D721Med (cell line): ENCODE measurements around the gene OR2H1.
"Not testable (repeated sequence)": the region's sequence is repeated elsewhere in the genome, so short reads cannot be mapped to it uniquely, and the experiment has no call there.

Source experiments
- DNase-seq: peaks from one replicate; pipeline ENCODE4 v3.0.0; 2011; ENCODE audit warnings: low spot score; ENCODE audit not compliant: insufficient read length
- FAIRE-seq: peaks from 2 replicates; lab custom pipeline; 2011; peaks lifted over from hg19 to GRCh38; lab: Jason Lieb, UNC
- CTCF ChIP-seq: IDR thresholded peaks from 2 replicates; pipeline ENCODE4 v1.5.1; 2012; ENCODE audit warnings: mild to moderate bottlenecking, control low read depth; ENCODE audit not compliant: insufficient read depth; ENCODE audit errors: missing control alignments

OR2H1 gene

GRCh38 chr6:29439006-29439405 is 17.9 kb upstream of the OR2H1 start, which contains the start of gene OR10C1:
OR10C1 (plus strand) TSS chr6:29439306; CDS start chr6:29440016, 710 bp downstream.
- FAIRE-seq (no peak), DNase-seq (no peak)
- no peak for TF ChIP-seq CTCF

DNA sequence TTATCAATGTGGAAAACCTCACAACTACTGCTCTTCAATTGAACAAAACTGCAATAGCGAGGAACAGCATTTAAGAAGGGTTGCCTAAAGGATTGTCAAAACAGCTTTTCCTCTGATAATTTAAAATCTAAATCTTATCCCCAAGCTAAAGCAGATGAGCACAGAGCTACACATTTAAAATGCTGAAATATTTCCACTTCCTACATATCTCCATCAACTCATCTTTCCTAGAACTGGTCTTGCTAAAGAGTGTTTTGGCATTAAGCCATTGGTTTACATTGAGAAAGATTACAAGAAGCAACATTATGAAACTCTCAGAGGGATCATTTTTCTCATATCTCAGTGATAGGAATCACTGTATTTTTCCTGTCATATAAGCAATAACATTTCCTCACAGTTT is 14.2 kb upstream of the OR2H1 start:
- DNase-seq = no peak
- no peak for FAIRE-seq
- TF ChIP-seq CTCF = no peak

DNA sequence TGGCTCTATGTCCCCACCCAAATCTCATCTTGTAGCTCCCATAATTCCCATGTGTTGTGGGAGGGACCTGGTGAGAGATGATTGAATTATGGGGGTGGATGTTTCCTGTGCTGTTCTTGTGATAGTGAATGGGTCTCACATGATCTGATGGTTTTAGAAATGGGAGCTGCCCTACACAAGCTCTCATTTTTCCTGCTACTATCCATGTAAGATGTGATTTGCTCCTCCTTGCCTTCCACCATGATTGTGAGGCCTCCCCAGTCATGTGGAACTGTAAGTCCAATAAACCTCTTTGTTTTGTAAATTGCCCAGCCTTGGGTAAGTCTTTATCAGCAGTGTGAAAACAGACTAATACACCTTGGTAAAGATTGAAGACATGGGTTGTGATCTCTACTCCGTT is 12.9 kb upstream of the OR2H1 start:
- not testable (repeated sequence) for DNase-seq, FAIRE-seq

DNA sequence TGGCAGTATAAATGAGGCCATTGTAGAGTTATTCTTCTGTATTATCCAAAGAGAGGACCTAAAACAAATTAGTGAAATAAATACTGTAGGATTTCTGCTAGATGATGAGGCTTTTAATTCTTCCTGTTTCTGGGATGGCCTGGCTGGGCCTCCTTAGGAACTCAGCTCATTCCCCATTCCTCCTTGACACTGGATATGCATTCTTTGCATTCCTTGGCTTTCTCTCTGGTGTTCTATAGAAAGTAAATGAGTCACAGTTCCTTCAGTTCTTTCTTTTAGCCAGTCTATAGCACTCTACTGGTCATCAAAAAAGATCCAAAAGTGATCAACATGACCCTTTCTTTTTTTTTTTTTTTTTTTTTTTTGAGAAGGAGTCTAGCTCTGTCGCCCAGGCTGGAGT is 9.3 kb upstream of the OR2H1 start:
- no peak for TF ChIP-seq CTCF
- FAIRE-seq (no peak), DNase-seq (no peak)

DNA sequence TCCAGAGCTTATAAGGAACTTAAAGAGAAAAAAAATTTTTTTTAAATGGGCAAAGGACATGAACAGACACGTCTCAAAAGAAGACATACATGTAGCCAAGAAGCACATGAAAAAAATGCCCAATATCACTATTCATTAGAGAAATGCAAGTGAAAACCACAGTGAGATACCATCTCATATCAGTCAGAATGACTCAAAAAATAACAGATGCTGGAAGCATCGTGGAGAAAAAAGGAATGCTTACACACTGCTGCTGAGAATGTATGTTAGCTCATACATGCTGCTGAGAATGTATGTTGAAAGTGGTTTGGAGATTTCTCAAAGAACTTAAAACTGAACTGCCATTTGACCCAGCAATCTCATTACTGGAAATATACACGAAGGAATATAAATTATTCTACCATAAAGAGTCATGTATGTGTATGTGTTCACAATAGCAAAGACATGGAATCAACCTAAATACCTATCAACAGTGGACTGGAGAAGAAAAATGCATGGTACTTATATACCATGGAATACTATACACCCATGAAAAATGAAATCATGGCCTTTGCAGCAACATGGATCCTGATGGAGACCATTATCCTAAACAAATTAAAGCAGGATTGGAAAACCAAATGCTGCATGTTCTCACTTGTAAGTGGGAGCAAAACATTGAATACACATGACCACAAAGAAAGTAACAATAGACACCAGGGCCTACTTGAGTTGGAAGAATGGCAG is 5.3 kb upstream of the OR2H1 start:
- no peak for TF ChIP-seq CTCF
- FAIRE-seq = no peak
- no peak for DNase-seq

GRCh38 chr6:29461021-29461814 is 4.3 kb downstream of the OR2H1 start:
- no peak for TF ChIP-seq CTCF
- DNase-seq (no peak), FAIRE-seq (no peak)

- no peak for TF ChIP-seq CTCF
- no peak for FAIRE-seq
- no peak for DNase-seq
Observed at GRCh38 chr6:29462022-29462421, 5.1 kb downstream of the OR2H1 start.
